Fibroblast of villous mesenchyme (primary cell): ENCODE results near the gene NPPC. TPM values are rescaled to one million over a fixed set of nuclear protein-coding genes. Genes with fewer than 3 reads are reported as not detected.

Experiments
- DNase-seq: peaks from one replicate; pipeline ENCODE4 v3.0.0-alpha.2; 2010; ENCODE audit warnings: low read depth
- H3K4me3 ChIP-seq: 2 replicates; pipeline ENCODE4 v1.5.1; 2011; ENCODE audit warnings: low read depth, mild to moderate bottlenecking, low read length
- total RNA-seq: library from RNA; depleted of rRNA; stranded (reverse); fragments of >200 nt; gene quantifications from 2 replicates; pipeline ENCODE4 v1.2.3, GENCODE V29; 2012
- TF ChIP-seq, protein P1 (sequence below): IDR thresholded peaks from 2 replicates; pipeline ENCODE4 v1.5.1; 2012; ENCODE audit warnings: low read depth, mild to moderate bottlenecking, low read length; ENCODE audit not compliant: insufficient read depth

Gene NPPC
- total RNA-seq, 1 donor: not detected

DNA sequence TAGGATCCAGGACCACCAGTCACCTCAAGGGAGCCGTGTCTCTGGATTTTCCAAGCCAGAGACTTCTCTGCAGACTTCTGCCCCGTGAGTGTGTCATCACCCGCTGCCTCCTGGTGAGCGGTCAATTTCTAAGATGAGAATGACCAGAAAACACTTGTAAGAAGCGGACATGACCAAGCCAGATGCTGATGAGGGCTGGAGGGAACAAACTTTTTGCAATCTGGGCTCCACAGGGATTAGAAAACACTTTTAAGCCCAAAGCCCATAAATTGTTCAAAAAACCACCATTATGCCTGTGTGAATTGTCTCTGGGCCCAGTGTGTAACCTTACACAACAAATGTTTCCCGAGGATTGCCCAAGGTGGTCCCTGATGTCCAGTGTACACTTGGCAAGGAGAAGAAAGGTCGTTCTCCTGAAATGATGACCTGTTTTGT is 5.3 kb upstream of the NPPC start:
- TF ChIP-seq, protein P1, sequence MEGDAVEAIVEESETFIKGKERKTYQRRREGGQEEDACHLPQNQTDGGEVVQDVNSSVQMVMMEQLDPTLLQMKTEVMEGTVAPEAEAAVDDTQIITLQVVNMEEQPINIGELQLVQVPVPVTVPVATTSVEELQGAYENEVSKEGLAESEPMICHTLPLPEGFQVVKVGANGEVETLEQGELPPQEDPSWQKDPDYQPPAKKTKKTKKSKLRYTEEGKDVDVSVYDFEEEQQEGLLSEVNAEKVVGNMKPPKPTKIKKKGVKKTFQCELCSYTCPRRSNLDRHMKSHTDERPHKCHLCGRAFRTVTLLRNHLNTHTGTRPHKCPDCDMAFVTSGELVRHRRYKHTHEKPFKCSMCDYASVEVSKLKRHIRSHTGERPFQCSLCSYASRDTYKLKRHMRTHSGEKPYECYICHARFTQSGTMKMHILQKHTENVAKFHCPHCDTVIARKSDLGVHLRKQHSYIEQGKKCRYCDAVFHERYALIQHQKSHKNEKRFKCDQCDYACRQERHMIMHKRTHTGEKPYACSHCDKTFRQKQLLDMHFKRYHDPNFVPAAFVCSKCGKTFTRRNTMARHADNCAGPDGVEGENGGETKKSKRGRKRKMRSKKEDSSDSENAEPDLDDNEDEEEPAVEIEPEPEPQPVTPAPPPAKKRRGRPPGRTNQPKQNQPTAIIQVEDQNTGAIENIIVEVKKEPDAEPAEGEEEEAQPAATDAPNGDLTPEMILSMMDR: no peak
- H3K4me3 ChIP-seq: no peak overlapping the region
- no peak for DNase-seq

DNA sequence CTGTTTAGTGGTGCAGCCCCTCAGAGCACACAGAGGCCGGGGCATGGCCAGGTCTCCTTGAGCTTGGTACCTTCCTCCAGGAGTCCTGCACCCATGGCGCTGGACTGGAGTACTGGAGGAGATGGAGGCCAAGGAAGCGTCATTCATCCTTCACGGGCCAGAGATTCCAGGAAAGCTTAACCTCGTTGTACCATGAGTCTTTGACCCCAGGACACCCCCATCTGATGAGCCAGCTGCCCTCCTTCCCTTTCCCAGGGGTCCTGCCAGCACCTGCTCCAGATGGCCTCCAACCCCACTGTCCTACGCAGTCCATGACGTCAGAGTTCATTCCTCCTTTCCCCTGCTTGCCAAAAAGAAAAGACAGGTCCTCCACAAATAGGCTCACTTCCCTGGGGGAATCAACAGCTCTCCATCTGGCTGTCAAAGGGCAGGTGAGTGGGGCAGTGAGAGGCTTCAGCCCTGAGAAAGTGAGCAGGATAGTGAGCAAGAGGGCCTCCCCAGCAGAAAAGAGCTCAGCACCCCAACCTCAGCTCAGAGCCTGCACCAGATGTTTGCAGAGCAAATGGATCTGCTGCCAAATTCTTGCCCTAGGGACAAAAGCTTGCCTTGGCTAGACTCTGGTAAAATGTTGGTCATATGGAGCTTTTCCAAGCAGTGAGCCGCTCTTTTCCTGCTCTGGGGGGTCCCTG is 4.5 kb upstream of the NPPC start:
- no peak overlapping the region for H3K4me3 ChIP-seq
- TF ChIP-seq, protein P1: no peak
- no peak for DNase-seq

DNA sequence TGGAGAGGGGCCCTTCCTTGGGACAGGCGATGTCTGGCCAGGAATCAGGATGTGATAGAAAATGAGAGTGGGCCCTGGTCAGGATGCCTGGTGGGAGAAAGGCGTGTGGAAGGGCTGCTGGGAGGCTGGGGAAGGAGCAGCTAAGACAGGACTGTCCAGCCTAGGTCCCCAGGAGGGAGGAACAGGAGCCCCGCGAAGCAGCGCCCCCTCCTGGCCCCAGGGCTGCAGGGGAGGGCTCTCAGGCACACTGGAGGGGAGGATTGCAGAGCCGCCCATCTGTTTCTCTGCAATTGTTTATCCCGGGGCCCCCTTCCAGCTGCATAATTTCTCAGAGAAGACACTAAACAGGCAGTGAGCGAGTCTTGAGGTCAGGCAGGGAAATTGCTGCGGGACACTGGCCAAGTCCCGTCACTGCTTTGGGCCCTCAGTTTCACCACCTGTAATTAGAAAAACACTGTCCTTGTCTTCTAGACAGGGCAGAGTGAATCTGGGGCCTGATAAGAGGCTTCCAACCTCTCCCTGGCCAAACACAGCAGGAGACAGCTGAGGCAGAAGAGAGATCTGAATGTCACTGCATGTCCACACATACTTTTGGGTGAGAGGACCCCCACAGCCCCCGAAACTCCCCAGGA is 3.9 kb upstream of the NPPC start:
- TF ChIP-seq, protein P1: peak; percentile 57
- peak; percentile 43 for DNase-seq
- no peak overlapping the region for H3K4me3 ChIP-seq

DNA sequence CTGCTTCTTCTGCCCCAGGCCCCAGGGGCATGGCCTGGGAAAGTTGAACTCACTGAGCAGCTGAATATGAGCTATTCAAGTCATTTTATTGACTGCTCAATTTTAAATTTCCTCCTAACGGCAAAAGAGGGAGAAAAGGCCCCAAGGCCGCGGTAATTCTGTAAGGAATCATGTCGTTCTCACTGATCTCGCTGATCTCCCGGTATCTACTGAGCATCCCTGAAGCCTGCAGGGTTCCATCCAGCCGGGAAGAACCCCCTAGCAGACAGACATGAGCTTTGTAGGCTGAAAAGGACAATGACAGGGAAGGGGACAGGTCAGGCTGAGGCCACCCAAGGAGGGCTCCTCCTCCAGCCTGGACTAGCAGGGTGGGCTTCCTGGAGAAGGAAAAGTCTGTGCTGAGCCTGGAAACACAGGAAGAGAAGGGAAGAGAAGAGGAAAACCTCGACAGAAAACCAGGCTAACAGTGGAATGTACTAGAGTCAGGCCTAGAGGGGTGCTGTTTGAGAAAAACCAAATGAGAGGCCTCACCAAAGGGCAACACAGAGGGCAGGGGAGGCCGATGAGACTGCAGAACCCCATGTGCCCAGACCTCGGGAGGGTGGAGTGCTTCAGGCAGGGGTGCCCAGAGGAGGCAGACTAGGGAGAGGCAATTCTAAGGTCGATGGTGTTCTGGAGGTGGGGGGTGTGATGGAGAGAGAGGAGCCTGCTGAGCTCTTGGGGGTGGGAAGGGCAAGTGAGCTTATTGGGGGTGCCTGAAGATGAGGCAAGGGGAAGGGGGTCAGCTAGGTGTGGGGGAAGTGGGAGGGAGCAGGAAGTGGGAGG is 2.9 kb upstream of the NPPC start:
- no peak for DNase-seq
- H3K4me3 ChIP-seq: no peak overlapping the region
- TF ChIP-seq, protein P1: no peak

DNA sequence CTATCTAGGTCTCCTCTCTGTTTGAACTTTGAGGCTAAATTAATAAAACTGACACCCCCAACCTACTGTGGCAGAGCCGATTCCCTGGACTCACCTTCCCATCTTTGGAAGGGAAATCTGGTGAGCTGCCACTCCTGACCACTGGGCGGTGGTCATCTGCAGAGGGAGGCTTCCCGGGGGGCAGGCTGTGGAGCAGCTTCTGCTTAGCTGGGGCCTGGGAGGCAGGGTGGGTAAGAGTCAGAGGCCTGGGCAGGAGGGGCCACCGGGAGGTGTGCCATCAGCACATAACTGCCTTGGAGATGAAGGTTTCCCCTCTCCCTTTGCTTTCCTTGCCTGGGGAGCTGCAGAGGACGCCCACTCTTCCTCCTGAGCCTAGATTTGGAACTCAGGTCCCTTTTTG is 2.3 kb upstream of the NPPC start:
- DNase-seq: no peak
- no peak overlapping the region for H3K4me3 ChIP-seq
- TF ChIP-seq, protein P1: peak; percentile 8

DNA sequence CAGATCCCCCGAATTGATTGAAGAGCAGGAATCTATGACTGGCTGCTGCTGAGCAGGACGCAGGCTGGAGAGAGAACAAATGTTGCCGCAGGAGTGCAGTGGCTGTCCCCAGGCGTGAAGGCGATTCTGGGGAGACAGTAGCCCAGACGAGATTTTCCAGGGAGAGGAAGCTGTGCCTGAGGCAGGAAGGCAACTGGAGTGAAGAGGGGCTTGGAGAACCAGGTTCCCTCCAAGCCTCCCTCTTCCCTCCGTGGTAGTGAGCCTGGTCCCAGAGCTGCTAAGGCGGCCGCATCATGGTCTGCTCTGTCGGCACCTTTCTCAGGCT is 1.3 kb upstream of the NPPC start:
- H3K4me3 ChIP-seq: no peak overlapping the region
- DNase-seq: no peak
- TF ChIP-seq, protein P1: no peak
